NCI-H1436 (cell line): Measurements from ENCODE around the gene ENTPD1.
"Not testable (repeated sequence)": the region's sequence is repeated elsewhere in the genome, so short reads cannot be mapped to it uniquely, and the experiment has no call there.

Source experiments
- DNase-seq: peaks from one replicate; lab custom pipeline; 2025; lab: John Stamatoyannopoulos, UW

Gene ENTPD1, protein sequence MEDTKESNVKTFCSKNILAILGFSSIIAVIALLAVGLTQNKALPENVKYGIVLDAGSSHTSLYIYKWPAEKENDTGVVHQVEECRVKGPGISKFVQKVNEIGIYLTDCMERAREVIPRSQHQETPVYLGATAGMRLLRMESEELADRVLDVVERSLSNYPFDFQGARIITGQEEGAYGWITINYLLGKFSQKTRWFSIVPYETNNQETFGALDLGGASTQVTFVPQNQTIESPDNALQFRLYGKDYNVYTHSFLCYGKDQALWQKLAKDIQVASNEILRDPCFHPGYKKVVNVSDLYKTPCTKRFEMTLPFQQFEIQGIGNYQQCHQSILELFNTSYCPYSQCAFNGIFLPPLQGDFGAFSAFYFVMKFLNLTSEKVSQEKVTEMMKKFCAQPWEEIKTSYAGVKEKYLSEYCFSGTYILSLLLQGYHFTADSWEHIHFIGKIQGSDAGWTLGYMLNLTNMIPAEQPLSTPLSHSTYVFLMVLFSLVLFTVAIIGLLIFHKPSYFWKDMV

GRCh38 chr10:95756041-95756761, at the start of gene ENTPD1:
TSS of gene ENTPD1 (plus strand) at chr10:95756163. CDS start at chr10:95756240, 77 bp downstream.
- no peak for DNase-seq

GRCh38 chr10:95706573-95706972, 49.4 kb upstream of the ENTPD1 start:
- DNase-seq, result no peak

- DNase-seq, result no peak
These were observed 49.0 kb upstream of the ENTPD1 start for GRCh38 chr10:95706990-95707389.

DNA sequence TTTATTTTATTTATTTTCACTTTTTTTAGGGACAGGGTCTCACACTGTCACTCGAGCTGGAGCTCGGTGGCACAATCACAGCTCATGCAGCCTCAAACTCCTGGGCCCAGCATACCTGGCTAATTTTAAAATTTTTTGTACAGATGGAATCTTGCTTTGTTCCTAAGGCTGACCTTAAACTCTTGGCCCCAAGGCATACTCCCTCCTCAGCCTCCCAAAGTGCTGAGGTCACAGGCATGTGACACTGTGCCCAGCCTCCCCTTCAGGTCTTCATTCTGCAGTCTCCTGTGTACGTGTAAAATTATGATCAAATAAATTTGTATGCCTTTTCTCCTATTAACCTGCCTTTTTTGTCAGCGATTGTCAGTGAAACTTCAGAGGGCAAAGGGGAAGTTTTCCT, 44.5 kb upstream of the ENTPD1 start:
- DNase-seq, result no peak

DNA sequence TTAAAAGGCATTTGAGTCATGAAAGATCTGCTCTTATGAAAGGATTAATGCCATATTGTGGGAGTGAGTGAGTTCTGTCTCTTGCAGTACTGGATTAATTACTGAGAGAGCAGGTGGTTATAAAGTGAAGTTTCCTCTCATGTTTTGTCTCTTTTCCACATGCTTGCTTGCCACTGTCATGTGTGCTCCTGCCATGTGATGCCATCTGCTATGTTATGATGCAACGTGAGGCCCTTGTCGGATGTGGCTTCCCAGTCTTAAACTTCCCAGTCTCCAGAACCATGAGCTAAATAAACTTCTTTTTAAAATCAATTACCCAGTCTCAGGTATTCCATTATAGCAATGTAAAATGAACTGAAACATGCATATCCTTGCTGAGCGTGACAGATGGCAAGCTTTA, 39.5 kb upstream of the ENTPD1 start:
- DNase-seq, result no peak

- DNase-seq, result no peak
These were observed 39.1 kb upstream of the ENTPD1 start for GRCh38 chr10:95716866-95717265.

DNA sequence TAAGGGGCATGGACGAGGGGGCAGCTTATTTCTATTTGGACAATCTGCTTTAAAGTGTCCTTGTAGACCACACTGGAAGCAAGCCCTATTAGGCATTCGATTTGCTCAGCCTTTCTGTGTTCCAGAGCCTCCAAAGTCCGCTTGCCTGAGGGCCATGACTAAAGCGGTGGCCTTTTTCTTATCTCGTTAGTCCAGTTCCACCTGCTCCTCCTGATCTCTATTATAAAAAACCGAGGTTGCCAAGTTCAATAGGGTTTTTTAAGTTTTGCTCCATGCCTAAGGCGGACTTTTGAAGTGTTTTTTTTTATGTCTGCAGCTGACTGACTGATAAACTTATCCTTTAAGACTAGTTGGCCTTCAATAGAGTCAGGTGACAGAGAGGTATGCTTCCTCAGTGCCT, 35.2 kb upstream of the ENTPD1 start:
- DNase-seq, result not testable (repeated sequence)

DNA sequence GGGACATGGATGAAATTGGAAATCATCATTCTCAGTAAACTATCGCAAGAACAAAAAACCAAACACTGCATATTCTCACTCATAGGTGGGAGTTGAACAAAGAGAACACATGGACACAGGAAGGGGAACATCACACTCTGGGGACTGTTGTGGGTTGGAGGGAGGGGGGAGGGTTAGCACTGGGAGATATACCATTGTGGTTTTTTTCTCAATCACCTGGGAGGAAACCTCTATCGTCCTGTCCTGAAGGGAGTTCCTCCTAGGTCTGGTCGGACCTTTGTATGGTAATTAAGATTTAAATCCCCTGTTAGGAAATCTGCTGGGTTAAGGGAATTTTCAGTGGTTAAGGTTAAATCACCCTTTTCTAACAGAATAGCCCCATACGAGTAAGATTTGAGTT, 33.5 kb upstream of the ENTPD1 start:
- DNase-seq, result not testable (repeated sequence)

GRCh38 chr10:95728526-95728925, 27.4 kb upstream of the ENTPD1 start:
- DNase-seq, result no peak

DNA sequence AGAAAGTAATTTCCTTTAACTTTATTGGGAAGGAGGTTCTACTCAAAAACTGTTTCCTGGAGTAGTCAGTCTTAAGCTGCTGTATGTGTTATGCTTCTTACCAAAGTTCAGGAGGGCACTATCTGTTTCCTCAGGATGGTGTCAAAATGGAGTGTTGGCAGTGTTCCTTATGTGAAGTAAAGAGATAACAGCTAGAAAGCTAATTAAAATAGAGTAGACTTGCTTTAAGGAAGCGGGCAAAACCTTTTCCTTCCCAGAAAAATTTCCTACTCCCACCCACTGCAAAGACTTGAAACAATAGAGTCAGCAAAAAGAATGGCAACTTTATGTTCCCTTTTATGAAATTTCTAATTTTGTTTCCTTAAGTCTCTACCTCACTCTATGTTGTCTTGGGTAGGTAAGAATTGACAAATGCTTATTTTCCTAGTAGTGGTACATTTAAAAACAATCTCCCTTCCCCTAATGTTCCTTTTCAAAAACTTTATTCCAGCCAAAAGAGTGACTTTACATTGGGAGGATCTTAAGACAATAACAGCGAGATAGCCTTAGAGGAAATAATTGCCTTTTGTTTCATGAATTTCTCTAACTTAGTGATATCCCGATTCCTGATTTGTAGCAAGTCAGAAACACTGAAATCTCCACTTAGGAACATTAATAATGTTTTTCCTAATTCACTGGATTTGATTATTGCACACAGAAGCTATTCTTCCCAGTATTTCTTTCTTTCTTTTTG, 26.5 kb upstream of the ENTPD1 start:
- DNase-seq, result no peak

DNA sequence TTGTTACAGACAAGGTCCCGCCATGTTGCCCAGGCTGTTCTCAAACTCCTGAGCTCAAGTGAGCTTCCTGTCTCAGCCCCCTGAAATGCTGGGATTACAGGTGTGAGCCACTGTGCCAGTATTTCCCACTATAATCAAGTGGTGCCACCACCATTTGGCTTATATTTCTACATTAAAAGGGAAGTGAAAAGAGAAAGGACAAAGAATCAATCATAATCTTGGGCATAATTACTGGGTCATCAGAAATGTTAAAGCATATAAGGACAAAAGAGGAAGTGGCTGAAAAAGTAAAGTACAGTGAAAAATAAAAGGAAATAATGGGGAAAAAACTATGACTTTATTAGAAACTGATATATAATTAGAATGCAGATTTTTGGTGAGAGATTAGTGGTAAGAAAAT, 25.7 kb upstream of the ENTPD1 start:
- DNase-seq, result no peak

DNA sequence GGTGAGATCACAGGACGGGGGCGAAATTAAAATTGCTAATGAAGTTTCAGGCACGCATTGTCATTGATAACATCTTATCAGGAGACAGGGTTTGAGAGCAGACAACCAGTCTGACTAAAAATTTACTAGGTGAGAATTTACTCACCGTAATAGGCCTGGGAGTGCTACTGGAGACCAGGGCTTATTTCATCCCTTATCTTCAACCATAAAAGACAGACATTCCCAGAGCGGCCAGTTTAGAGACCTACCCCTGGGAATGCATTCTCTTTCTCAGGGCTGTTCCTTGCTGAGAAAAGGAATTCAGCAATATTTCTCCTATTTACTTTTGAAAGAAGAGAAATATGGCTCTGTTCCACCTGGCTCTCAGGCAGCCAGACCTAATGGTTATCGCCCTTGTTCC, 23.1 kb upstream of the ENTPD1 start:
- DNase-seq, result not testable (repeated sequence)

- DNase-seq, result no peak
These were observed 16.9 kb upstream of the ENTPD1 start for GRCh38 chr10:95739056-95739455.

DNA sequence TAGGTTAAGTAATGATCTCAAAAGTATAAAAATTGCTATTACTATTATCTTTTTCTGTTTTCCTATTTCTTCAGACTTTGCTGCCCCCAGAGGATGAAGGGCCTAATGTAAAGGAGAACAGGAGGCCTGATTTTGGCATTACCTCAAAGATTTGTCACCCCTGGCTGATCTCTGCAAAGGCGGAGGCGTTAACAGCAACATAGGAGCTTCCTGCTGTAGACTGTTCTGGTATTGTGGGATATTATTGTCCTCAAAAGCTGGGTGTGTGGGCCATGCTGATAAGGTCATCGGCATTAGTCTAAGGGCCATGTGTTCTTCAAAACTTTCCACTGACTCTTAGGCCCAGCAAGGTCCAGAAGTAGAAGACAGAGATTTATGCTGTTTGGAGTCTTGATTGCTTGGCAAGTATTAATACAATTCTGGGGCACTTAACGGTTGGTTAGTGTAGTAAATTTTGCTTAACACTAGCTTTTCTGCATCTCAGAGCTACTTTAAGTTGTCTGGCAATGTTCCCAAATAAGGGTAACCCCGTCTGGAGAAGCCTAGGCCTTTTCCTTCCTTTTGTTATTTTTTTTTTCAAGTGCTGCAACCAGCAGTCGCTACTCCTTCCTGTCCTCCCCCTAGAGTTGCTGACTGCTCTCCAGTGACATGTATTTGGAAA, 14.0 kb upstream of the ENTPD1 start:
- no peak for DNase-seq

GRCh38 chr10:95742485-95742884, 13.5 kb upstream of the ENTPD1 start:
- DNase-seq, result no peak

GRCh38 chr10:95742962-95743535, 12.9 kb upstream of the ENTPD1 start:
- no peak for DNase-seq

DNA sequence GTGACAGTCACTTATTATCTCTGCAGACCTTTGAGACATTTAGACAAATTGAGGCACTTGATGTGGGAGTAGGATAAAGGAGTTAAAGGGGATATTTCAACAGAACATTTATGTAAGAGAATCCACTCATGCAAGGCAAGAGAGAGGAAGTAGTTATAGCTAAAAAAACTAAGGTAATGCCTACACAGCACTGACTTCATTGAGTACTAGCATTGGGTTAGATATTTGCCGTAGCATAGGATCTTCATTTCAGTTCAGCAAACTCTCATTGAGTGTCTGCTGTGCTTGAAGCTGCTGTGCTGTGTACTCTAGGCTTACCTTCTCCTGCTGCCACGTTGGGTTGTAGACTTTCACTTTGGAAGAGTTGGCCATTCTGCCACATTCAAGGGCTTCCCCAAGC, 10.5 kb upstream of the ENTPD1 start:
- DNase-seq, result no peak

DNA sequence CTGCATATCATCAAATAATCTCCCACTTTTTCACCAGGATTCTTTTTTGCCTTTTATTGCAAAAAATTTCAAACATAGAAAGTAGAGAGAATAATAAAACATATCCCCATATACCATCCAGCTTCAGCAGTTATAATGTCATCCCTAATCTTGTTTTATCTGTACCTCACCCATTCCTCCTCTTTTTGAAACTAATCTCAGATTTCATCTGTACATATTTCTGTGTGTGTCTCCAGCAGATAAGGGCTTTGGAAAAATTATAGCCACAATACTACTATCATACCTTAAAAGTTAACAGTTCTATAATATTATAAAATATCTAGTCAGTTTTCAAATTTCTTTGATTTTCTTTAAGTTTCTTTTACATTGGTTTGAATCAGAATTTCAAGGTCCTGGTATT, 7.6 kb upstream of the ENTPD1 start:
- no peak for DNase-seq

DNA sequence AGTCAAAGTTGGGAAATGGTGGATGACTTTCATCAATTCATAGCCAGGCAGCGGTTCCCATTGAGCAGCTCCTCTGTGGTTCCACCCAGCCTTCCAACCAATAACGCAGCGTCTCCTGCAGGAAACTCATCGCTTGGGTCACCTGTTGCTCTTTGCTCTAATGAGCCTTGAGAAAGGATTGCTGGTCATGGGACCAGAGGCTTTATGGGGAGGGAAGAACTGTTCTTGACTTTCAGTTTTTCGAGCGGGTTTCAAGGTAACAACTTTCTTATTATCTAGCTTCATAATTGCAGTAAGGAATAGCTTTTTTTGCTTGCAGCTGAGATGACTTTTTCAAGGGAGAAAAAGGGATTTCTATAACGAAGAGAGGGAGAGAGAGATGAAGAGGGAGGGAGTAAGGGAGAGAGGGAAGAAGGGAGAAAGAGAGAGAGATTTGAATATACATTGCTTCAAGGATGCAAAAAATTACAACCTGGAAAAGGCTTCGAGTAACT, 405 bp upstream of the ENTPD1 start:
- DNase-seq, result no peak

DNA sequence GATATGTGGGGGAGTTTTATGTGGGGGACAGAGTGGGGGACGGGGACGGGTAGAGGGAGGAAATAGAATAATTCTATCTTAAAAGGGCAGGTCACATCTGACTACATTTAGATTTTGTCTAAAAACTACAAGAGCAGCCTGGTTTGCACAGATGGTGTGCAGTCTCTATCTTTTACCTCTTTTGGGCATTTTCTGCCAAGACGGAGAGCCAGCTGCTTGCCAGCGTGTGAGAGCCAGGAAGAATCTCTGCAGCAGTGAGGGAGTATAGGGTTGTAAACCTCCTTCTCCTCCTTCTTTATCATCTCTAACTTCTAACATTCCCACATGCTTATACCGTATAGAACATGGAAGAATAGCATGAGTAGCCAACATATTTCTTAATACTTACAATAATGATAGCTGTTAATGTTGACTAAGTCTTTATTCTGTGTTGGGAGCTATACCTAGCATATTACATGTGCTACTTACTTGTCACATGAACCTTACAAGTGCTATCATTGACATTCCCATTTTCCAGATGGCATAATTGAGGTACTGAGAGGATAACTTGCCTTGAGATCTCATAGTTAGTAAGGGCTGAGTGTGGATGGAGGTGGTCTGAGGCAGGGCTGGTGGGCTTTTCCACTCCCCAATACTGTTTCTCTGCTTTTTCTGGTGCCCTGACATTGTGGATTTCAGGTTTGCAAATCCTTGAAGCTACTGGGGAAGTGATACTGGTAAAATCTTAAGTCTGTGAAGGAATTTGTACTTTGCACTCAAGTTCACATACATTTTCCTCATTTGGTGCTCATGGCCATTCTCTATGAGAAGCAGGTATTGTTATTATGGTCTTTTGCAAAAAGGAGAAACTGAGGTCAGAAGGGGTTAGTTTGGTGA, 1.1 kb downstream of the ENTPD1 start:
- no peak for DNase-seq
